ENCODE data around the gene ADCY2. TPM values are rescaled to one million over a fixed set of nuclear protein-coding genes. Genes with fewer than 3 reads are reported as not detected.
A peak's percentile ranks its signal among the peaks of the same experiment; 100 is the strongest.

The ADCY2 gene
- total and polyA plus RNA-seq, 8 donors: 0.29 to 7.5 (median 1.1) TPM

- Histone ChIP-seq H3K36me3 (peaks cover 0 to 7% (median 0%) of the 10 kb centered on the region in 4 donors), H3K4me3 (no peak overlapping the region), H3K27ac (no peak overlapping the region), H3K27me3 (no peaks in the 10 kb centered on the region), H3K9me3 (no peaks in the 10 kb centered on the region), H3K4me1 (no peaks in the 10 kb centered on the region)
- DNase-seq: no peak
- WGBS, 5 donors: 84 to 89% (median 89%) methylated on average over 5 of the region's 5 CpGs
- intact Hi-C loops (cut with DNase I; ENCODE audit: low total_unique reads): no loop called here
- TF ChIP-seq POLR2AphosphoS5 (IDR thresholded peaks at IDR 0.05): no peak
- no peak for TF ChIP-seq EP300 (IDR thresholded peaks at IDR 0.05)
- no peak for TF ChIP-seq POLR2A (IDR thresholded peaks at IDR 0.05)
- TF ChIP-seq CTCF (IDR thresholded peaks at IDR 0.05): no peak
These were observed 232.9 kb downstream of the ADCY2 start for GRCh38 chr5:7628820-7629219.

- 58 to 77% (median 68%) methylated on average over 5 of the region's 5 CpGs for WGBS, 5 donors
- Histone ChIP-seq H3K27ac (no peak overlapping the region), H3K9me3 (no peaks in the 10 kb centered on the region), H3K27me3 (no peaks in the 10 kb centered on the region), H3K36me3 (peaks cover 0 to 7% (median 0%) of the 10 kb centered on the region in 4 donors), H3K4me3 (no peak overlapping the region), H3K4me1 (no peaks in the 10 kb centered on the region)
- peak in 1 of 2 donors; percentile 38 for DNase-seq
- no peak for TF ChIP-seq EP300 (IDR thresholded peaks at IDR 0.05)
- no peak for TF ChIP-seq POLR2A (IDR thresholded peaks at IDR 0.05)
- no peak for TF ChIP-seq CTCF (IDR thresholded peaks at IDR 0.05)
- no peak for TF ChIP-seq POLR2AphosphoS5 (IDR thresholded peaks at IDR 0.05)
- intact Hi-C loops (cut with DNase I; ENCODE audit: low total_unique reads): no loop called here
These were observed 233.6 kb downstream of the ADCY2 start for GRCh38 chr5:7629561-7629960.

GRCh38 chr5:7634837-7635236, 238.9 kb downstream of the ADCY2 start:
- 86 to 96% (median 94%) methylated on average over 3 of the region's 3 CpGs for WGBS, 5 donors
- H3K27me3 ChIP-seq: no peaks in the 10 kb centered on the region
- no peaks in the 10 kb centered on the region for H3K9me3 ChIP-seq
- no peak for DNase-seq
- peaks cover 0 to 5% (median 0%) of the 10 kb centered on the region in 4 donors for H3K4me1 ChIP-seq
- intact Hi-C loops (cut with DNase I; ENCODE audit: low total_unique reads): no loop called here
- no peak for TF ChIP-seq POLR2AphosphoS5 (IDR thresholded peaks at IDR 0.05)
- no peak for TF ChIP-seq EP300 (IDR thresholded peaks at IDR 0.05)
- TF ChIP-seq POLR2A (IDR thresholded peaks at IDR 0.05): no peak
- no peak for TF ChIP-seq CTCF (IDR thresholded peaks at IDR 0.05)
- no peaks in the 10 kb centered on the region for H3K36me3 ChIP-seq
- no peak overlapping the region for H3K4me3 ChIP-seq
- no peak overlapping the region for H3K27ac ChIP-seq

- WGBS, 5 donors: 70 to 88% (median 79%) methylated on average over 4 of the region's 4 CpGs
- Histone ChIP-seq H3K9me3 (peaks cover 0 to 9% (median 0%) of the 10 kb centered on the region in 4 donors), H3K36me3 (no peaks in the 10 kb centered on the region), H3K4me1 (peaks cover 0 to 5% (median 0%) of the 10 kb centered on the region in 4 donors), H3K4me3 (no peak overlapping the region), H3K27me3 (no peaks in the 10 kb centered on the region), H3K27ac (peak overlapping the region in 1 of 5 donors; percentile 6)
- intact Hi-C loops (cut with DNase I; ENCODE audit: low total_unique reads): no loop called here
- DNase-seq: peak in 1 of 2 donors; percentile 6
- TF ChIP-seq POLR2A (IDR thresholded peaks at IDR 0.05) (no peak), POLR2AphosphoS5 (IDR thresholded peaks at IDR 0.05) (peak in 2 of 3 donors; percentile 19), CTCF (IDR thresholded peaks at IDR 0.05) (no peak)
These were observed 242.5 kb downstream of the ADCY2 start for GRCh38 chr5:7638456-7638855.

All from stomach (tissue), 9 donors.